HG02943 (cell line): ENCODE data around the gene USP7.

Experiments
- ATAC-seq: cut with Tn5 transposase; IDR thresholded peaks from one replicate; pipeline ENCODE4 v1.9.1; 2021; ENCODE audit warnings: mild to moderate bottlenecking, low read depth, moderate library complexity; ENCODE audit not compliant: unreplicated experiment

The USP7 gene

DNA sequence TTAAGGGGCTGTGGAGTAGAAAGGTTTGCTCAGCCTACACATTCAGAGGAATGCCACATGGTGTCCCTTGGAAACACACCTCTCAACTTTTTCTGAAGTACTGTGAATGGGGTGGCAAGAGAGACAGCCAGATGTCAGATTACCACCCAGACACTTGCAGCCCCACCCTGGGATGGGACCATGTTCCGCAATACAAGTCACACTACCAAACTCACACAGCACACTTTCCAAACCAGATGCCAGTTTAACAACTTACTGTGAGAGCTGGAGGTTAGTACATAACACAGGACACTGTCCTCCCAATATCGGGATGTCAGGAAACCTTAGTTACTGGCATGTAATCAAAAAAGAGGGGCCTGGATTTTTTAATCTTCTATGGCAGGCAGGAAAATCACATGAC is 7.9 kb downstream of the USP7 start:
- ATAC-seq: no peak

DNA sequence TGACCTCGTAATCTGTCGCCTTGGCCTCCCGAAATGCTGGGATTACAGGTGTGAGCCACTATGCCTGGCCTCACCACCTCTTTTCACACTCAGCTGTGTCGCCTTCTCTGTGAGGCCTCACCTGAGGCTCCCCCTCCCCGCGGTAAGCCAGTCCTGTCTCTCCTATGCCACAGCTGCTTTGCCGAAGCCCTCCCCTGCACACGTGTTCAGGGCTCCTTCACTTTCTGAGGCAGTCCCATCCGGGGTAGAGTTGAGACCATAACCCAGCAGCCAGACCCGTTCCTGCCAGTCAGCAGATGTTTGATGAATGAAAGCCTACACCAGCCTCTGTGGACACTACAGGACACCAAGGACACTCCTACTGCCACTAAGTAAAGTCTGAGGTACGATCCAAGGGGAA is 10.6 kb downstream of the USP7 start:
- ATAC-seq: no peak

DNA sequence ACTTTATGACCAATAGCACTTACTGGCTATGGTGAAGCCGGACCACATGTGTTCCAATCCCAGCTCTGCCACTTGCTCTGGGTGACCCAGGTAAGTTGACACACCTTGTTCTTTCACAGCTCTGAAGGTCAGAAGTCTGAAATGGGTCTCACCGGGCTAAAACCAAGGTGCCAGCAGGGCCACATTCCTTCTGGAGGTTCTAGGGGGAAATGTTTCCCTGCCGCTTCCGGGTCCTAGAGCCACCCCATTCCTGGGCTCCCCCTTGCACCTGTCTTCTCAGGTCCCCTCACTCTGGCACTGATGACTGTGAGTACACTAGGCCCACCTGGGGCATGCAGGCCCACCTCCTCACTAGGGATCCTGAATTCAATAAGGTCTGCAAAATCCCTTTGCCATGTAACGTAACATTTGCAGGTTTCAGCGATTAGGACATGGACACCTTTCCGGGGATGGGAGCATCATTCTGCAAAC is 11.4 kb downstream of the USP7 start:
- ATAC-seq: no peak

DNA sequence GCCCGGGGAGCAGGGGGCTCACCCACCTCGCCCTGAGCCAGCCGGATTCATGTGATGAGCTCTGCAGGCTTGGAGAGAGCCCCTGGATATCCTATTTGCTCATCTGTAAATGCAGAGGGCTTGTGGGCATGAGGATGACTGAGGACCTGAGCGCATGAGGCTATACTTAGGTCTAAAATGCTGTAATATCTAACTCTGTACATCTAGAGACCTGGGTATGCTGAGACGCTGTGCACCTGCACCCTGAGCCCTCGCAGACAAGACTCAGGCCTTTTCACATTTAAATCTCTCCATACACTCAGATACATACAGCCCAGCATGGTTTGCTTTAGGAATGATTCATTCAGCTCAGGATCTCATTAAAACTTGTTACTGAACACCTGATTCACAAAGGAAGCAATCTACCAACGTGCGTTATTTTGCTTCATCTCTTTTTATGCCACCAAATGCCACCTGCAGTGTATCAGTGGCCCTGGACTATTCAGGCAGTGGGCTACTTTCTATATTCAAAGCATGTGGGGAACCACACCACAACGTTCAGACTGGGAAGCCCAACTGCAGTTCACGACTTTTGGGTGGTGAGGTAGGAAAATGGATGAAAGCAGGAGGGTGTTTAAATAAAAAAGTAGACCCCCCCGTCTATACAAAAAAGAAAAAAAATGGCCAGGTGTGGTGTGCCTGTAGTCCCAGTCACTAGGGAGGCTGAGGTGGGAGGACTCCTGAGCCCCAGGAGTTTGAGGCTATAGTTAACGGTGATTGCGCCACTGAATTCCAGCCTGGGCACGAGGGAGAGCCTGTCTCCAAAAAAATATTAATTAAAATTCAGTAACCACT is 12.0 kb downstream of the USP7 start:
- no peak for ATAC-seq

DNA sequence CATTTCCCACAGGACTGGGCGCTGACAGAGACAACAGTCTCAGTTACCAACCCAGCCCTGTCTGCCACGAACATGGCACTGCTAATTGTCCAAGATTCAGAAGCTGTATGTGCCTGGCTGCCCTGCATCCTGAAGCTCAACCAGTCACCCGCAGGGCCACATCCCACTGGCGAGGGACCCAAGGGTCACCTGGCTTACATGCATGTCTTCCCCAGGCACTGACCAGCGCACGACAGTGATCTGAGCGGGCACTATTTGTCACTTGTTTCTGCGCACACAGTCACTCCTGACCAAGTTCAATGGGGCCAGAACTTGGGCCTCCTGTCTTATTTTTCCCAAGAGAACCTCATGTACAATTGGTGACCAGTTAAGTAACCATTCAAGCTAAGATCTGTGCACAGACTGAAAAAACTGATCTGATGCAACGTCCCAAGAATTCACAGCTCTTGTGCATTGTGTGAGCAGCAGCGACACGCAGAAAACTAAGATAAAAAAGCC is 13.1 kb downstream of the USP7 start:
- no peak for ATAC-seq

DNA sequence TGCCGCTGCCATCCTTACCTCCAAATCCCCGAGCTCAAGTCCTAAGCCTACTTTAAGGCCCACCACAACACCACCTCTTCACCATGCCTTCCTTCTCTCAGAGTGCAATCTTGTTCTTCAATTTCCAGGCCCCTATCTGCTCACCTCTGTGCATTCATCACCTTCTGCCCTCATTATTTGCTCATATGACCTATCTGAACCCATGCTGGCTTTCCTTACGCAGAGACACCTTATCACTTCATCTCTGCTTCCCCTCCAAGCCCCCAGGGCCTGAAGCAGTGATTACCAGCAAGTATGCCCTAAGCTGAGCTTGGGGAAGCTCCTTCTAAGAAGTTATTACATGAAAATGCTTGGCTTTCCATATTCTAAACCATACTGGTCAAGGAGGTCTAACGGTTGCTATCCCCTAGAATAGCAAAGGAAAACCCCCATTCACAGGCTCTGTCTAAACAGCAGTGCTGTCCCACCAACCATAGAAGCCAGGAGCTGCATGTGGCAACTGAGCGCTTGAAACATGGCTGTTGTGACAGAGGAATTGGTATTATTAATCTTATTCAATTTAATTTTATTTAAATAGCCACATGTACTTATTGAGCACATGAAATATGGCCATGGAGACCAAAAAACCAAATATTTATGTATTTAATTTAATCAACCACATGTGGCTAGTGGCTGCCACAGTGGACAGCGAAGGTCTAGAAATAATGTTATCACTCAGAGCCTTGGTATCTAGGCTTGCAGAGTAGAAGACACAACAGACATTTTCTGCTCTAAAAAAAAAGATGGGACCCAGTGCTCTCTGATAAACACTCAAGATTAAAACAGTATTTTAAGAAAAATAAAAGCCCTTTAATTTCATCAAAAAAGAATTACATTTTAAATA is 13.9 kb downstream of the USP7 start:
- ATAC-seq: no peak

DNA sequence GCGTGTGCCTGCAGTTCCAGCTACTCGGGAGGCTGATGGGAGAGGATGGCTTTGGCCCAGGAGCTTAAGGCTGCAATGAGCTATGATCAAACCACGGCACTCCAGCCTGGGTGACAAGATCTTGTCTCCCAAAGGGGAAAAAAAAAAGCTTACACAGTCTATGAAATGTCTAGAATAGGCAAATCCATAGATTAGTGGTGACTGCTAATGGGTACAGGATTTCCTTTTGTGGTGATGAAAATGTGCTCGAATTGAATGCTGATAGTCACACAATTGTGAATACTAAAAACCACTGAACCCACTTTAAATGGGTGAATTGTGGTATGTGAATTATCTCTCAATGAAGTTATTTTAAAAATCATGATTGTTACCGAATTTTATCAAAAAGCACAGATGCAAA is 14.9 kb downstream of the USP7 start:
- ATAC-seq: no peak

DNA sequence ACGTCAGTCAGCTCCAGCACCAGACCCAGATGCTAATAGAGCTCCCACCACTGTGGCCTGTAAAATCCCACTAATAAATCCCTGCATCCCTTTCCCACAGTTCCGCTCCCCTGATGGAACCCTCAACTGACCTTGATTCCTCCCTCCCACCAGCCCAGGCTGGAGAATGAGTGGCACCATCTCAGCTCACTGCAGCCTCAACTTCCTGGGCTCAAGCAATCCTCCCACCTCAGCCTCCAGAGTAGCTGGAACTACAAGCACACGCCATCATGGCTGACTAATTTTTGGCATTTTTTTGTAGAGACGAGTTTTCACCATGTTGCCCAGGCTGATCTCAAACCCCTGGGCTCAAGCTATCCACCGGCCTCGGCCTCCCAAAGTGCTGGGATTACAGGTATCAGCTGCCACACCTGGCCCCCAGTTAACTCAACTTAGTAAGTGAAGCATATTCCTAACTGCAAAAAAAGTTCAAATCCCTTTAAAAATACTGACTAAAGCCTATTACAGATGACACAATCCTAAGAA is 15.6 kb downstream of the USP7 start:
- no peak for ATAC-seq

DNA sequence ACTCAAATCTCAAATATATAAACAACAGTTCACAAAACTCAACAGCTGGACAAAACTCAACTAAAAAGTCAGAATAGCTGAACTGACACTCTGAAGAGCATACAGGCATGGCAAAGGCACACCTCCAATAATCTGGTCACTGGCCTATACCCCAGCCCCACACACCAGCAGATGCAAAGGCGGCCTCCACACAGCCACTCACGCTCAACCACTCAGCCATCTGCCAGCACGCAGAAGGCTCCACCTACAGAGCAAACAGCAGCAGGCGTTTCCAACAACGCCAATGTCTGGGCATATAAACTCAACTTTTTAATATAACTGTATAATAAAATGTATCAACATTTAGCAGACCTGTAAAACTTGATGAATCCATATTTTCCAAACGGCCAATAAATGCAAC is 17.2 kb downstream of the USP7 start:
- ATAC-seq: no peak

DNA sequence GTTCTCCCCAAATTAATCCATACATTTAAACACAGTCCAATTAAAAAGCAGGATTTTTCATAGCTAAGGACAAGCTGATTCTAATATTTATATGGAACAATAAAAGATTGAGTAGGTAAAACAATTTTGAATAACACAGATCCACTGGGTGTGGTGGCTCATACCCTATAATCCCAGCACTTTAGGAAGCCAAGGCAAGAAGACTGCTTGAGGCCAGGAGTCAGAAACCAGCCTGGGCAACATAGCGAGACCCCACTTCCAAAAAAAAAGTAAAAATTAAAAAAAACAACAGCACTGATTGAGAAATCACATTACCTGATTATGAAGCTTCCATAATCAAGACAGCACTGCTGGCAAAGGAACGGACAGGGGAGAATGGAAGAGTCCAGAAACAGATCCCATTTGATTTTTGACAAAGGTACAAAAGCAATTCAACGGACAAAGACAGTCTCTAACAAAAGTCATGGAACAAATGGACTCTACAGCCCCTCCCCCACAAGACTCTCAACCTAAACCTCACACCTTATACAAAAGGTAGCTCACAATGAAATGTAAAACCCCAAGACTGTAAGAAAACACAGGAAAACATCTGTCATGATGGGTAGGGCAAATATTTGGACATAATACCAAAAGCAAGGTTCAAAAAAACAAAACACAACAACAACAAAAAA is 17.9 kb downstream of the USP7 start:
- ATAC-seq: no peak

DNA sequence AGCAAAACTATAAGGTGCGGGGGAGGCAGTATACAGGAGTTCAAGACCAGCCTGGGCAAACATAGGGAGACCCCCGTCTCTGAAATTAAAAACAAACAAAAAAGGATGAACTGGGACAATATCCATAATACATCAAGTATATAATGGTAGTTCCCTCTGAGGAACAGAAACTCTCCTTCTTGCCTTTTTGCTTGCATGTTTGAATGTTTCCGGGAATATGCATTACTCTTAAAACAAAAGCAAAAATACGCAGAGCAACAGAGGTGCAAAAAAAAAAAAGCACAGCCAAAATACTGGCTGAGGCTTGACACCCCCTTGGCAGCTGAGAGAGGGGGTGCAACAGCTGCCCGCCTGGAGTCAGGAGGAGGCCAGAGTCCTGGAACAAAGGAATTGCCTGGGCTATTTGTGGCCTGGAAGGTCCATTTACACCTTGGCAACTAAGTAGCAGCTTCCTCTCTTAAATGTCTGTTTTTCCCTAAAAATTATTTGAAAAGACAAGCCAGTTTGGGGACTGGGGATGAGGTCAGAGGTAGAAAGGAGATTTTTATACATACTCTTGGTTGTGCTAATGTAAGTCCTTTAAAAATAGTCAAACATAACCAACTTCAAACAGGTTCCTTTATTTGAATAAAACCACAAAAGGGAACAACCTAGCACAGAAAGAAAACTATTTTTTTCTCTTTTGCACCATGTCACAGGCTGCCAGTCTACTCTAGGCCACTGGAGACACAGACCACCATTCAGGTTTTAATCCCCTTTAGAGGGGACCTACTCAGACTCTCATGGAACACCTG is 19.5 kb downstream of the USP7 start:
- ATAC-seq: peak; percentile 80

DNA sequence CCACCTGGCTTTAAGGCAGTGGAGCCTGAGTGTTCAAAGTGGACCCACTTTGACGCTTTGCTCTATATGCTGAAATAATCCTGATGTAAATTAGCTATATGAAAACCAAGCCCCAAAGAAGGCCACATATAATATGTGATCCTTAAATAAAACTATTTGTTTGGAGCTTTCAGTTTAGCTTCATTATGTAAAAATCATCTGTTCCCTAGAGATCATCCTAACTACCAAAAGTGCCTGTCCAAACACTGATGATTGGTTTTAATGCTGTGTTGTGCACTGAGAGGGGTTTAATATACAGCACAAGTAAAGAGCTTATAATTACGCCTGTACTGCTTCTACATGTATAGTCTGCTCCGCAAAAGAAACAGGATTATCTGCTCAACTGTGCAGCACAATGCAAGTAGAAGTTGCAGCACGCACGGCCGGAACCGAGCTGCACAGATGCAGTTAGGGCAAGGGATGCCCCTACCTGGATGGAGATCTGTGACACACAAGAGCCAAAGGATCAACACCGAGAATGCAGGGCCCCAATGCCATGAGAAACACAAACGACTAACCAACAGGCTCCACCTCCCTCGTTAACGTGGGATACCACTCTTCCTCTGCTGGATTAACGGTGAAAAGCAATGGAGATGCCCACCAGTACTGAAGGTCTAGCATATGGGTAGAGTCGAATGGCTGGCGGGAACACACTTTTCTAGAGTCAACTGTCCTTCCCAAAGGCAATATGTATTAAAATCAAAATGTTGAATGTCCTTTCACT is 20.5 kb downstream of the USP7 start:
- no peak for ATAC-seq

DNA sequence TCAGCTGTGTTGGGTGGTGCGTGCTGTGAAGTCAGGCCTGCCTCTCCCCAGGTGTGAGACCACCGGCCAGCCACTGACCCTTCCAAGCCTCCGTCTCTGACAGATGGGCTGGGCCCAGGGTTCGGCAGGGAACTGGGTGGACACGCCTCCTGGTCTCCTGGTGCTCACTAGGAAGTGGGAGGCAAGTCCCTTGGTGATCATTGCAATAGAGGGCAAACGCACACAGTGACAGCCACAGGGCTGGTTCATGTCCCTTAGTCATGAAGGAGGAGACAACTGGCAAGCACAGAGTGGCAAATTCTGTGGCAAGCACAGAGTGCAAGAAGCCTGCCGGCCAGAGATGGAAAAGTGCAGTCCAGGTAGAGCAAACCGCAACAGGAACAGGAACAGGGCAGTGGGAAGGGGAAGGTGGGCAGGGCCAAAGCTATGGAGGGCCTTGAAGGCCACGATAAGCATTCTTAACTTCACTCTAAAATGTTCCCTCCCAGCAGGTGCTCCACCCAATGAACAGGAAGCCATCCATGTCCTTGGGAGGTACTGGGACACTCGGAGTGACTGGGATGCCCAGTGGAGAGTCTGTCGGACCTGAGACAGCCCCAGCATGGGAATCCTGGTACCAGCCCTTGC is 21.9 kb downstream of the USP7 start:
- ATAC-seq: no peak

DNA sequence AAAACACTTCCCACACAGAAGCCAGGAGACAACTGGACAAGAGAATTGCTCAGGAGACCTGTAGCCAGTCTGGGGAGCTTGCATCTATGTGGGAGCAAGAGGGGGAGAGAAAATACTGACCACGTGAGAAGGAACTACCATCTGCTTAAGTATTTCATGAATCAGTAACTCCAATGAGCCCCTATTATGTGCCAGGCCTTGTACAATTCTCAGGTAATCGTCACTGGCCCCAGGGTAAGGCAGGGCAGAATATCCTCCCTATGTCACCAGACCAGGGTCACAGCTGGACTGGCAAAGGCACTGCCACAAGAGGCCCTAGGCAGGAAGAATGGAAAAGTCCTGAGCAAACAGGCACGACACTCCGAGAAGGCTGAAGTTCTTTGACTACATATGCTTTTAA is 25.9 kb downstream of the USP7 start:
- no peak for ATAC-seq

DNA sequence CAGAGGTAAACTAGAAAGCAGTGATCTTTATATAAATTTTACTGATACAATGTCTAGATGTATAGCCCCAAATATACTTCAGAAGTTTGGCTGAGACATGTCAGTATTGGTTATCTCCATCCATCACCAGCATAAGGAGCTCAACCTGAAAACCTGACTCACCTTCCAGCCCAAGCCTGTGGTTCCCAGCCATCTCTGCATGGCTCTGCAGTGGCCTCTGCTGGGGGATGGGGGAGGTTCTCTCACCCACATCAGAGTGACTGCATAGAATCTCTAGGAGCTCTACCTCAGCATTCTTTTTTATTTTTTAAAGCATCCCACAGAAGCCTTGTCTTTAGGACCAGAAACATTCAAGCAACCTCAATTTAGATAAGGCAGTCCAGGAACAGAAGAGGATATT is 27.3 kb downstream of the USP7 start:
- peak; percentile 60 for ATAC-seq

DNA sequence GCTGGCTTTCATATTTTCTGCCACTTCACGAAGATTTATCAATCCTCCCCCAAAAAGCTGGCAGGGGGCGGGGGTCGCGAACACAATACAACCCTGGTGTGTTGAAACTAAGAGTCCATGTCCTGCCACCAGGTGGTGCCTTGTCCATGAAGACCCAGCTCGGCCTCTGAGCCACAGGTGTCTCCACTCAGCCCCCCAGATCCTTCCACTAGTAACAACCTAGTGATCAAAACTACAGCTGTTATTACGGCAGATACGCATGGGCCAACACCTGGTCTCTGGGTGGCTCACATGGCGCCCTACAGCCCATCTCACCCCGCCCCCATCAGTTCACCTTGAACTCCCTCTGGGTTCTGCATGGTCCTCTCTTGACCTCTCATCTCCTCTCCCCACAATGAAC is 27.7 kb downstream of the USP7 start:
- ATAC-seq: peak; percentile 28

DNA sequence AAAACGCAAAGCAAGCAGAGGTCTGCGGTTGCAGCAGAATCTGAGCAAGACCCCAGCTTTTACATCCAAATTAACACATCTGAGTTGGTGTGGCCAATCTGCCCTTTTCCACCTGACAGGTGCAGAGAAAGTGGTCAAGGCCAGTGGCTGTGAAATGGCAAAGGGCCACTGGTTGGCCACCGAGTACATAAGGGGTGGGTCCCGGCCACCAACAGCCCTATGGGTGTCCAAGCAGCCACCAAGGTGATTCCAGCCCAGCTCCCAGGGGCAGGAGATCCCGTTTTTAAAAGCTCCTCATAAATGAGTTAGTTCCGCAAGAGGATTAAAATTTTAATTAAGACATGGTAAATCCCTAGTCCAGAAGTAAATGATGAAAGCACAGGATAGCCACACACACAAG is 29.1 kb downstream of the USP7 start:
- no peak for ATAC-seq

DNA sequence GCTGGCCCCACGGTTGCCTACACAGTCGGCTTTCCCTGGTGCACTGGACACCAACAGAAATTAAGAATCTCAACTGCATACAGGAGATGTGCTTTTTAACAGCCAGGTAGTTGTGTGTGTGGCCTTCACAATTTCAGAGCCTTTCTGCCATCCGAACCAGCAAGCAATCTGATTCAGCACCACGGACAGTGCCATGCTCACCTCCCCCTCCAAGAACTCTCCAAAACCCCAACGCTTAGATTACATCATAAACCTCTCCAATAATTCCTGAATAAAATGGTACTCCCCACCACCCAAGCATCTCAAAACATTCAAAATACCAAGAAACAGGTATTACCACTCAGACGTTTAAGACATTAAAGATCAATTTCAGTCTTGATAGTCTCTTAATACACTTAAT is 31.8 kb downstream of the USP7 start:
- ATAC-seq: no peak
